HUES6 (cell line): ENCODE measurements around the gene MYH9.

Experiments used
- H3K27ac ChIP-seq: 2 replicates; pipeline ENCODE4 v1.7.0; 2013; ENCODE audit warnings: low read depth, mild to moderate bottlenecking, low read length, inconsistent platforms
- H3K27me3 ChIP-seq: 2 replicates; pipeline ENCODE4 v1.6.1; 2013; ENCODE audit warnings: low read length; ENCODE audit not compliant: control insufficient read depth, insufficient read depth
- H3K36me3 ChIP-seq: 2 replicates; pipeline ENCODE4 v1.6.1; 2013; ENCODE audit warnings: low read length; ENCODE audit not compliant: control insufficient read depth, insufficient read depth
- H3K4me1 ChIP-seq: 2 replicates; pipeline ENCODE4 v1.6.1; 2013; ENCODE audit warnings: low read length; ENCODE audit not compliant: control insufficient read depth, insufficient read depth
- H3K4me3 ChIP-seq: 2 replicates; pipeline ENCODE4 v1.5.1; 2013; ENCODE audit warnings: low read depth, low read length
- H3K9ac ChIP-seq: one replicate; pipeline ENCODE4 v1.6.1; 2013; ENCODE audit warnings: mild to moderate bottlenecking, low read length
- H3K9me3 ChIP-seq: 2 replicates; pipeline ENCODE4 v1.6.1; 2013; ENCODE audit warnings: low read depth, low read length; ENCODE audit not compliant: control insufficient read depth, insufficient read depth

Gene MYH9

DNA sequence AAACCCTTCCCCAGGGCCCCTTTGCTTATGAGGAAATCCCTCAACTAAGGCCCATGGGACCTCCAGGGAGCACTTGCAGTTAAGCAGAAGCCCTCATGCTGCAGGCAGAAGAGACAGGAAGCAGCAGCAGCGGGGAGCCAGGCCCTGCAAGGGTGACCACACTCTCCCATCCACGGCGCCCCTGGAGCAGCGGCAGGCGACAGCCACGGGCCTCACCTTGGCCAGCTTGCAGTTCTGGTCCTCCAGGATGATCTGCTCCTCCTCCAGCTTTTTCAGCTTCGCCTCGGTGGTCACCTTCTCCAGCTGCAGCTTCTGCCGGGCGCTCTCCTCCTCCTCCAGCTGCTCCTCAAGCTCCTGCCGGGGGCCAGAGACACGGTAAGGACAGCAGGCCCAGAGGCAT lies 87.9 kb downstream of the MYH9 start:
- no peak overlapping the region for H3K4me3 ChIP-seq
- H3K36me3 ChIP-seq = peaks cover 100% of the 10 kb centered on the region
- no peak overlapping the region for H3K27ac ChIP-seq
- H3K27me3 ChIP-seq = no peaks in the 10 kb centered on the region
- no peaks in the 10 kb centered on the region for H3K4me1 ChIP-seq
- H3K9ac ChIP-seq = no peak overlapping the region
- no peaks in the 10 kb centered on the region for H3K9me3 ChIP-seq

DNA sequence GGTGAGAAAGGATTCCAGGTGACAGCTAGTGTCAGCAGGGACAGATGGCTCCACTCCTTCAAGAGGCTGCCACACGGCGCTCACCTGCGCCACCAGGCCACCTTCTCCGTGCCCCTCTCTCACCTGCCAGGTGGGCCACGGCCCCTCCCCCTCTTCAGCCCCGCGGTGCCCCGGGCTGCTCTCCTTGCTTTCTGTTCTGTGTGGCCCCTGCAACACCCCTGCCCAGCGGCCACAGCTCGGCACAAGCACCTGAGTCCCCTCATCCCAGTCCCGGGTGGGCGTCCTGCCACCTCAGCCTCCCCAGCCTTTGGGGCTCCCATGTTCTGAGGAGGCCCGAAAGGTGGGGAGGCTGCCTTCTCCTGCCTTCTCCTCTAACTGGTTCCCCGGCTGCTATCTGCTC lies 88.5 kb downstream of the MYH9 start:
- Histone ChIP-seq H3K27ac (no peak overlapping the region), H3K9ac (no peak overlapping the region), H3K9me3 (no peaks in the 10 kb centered on the region), H3K4me1 (no peaks in the 10 kb centered on the region), H3K27me3 (no peaks in the 10 kb centered on the region), H3K36me3 (peaks cover 100% of the 10 kb centered on the region), H3K4me3 (no peak overlapping the region)

DNA sequence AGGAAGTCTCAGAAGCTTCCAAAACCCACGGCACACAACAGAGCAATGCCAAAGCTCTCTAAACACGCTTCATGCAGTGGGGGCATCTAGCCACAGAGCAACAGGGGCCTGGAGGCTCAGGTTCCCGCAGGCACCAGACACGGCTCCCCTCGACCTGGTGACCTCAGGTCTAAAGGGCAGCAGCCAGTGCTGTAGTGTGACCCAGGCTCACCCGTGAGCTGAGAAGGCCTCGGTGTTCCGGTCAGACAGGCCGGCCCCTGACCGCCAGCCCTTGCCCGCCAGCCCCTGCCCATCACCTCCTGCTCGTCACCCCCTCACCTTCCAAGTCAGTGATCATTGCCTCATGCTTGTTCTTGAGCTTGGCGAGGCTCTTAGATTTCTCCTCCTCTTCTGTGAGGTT lies 89.2 kb downstream of the MYH9 start:
- Histone ChIP-seq H3K4me1 (no peaks in the 10 kb centered on the region), H3K9me3 (no peaks in the 10 kb centered on the region), H3K4me3 (no peak overlapping the region), H3K36me3 (peaks cover 100% of the 10 kb centered on the region), H3K27ac (no peak overlapping the region), H3K27me3 (no peaks in the 10 kb centered on the region), H3K9ac (no peak overlapping the region)

DNA sequence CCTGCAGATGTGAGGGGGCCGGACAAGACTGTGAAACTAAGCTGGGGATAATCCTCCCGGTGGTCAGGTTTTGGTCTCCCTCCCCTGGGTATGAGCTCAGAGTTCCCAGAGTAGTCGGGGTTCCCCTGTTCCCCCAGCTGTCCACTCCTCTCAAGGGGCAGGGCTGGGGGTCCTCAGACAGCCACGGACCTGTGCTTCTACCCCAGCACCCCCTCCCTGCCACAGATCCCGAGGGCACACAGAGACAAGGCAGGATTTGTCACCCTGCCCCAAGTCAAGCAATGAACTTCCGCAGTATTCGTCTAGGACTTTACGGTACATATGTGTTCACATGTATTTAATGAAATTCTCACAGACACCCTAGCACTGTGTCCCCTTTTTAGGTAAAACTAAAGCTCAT lies 89.6 kb downstream of the MYH9 start:
- Histone ChIP-seq H3K4me1 (no peaks in the 10 kb centered on the region), H3K9ac (no peak overlapping the region), H3K4me3 (no peak overlapping the region), H3K27me3 (no peaks in the 10 kb centered on the region), H3K27ac (no peak overlapping the region), H3K9me3 (no peaks in the 10 kb centered on the region), H3K36me3 (peaks cover 100% of the 10 kb centered on the region)

DNA sequence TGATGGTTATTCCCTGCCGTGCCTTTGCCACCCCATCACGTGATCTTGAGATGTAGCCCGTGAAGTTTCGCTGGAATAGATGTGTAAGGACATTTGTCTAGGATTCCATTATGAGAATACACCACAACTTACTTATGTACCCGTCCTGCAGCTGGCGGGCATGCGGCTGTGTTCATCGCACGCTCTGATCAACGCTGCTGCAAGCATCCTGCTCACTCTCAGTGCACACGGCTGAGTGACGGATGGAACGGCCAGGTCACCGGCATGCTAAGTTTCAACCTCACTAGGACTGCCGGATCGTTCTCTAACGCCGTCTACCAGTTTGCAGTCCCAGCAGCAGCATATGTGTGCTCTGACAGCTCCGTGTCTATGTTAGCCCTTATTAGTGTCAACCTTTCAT lies 90.2 kb downstream of the MYH9 start:
- Histone ChIP-seq H3K36me3 (peaks cover 100% of the 10 kb centered on the region), H3K9me3 (peaks cover 1% of the 10 kb centered on the region; the same call in 1 of the 2 replicates), H3K4me3 (no peak overlapping the region), H3K9ac (no peak overlapping the region), H3K27ac (no peak overlapping the region), H3K27me3 (no peaks in the 10 kb centered on the region), H3K4me1 (no peaks in the 10 kb centered on the region)

DNA sequence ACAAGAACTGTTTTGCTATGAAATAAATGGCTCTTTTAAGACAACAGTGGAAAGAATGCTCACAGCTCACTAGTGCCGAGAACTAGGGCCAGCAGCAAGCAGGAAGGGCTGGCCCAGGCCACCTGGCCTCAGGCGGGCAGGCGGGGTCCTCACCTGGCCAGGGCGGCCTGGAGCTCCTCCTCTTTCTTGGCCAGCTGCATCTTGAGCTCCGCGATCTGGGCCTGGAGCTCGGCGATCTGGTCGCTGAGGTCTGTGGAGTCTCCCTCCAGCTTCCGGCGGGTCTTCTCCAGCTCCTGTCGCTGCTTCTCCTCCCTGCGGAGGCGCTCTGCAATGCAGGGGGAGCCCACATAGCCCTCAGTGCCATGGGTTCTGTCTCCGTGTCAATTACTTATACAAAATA lies 91.1 kb downstream of the MYH9 start:
- no peak overlapping the region for H3K4me3 ChIP-seq
- H3K9me3 ChIP-seq = peaks cover 7% of the 10 kb centered on the region; the same call in 1 of the 2 replicates
- no peak overlapping the region for H3K9ac ChIP-seq
- H3K27me3 ChIP-seq = no peaks in the 10 kb centered on the region
- H3K4me1 ChIP-seq = no peaks in the 10 kb centered on the region
- no peak overlapping the region for H3K27ac ChIP-seq
- peaks cover 100% of the 10 kb centered on the region for H3K36me3 ChIP-seq

DNA sequence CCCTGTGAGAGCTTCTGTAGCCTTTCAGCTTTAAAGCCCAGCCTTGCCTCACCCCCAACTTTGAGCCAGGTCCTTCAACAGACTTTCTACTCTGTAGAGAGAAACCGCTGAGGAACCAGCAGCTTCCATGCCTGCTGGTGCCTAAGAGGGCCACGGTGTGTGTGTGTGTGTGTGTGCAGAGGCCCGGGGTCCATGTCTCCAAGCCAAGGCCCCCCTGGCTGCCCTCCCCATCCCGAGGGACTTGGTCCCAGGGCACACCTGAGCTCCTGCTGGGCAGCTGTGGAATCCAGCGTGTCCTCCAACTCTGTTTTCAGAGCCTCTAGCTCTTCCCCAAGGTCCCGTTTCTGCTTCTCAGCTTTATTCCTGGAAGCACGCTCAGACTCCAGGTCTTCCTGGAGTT lies 92.5 kb downstream of the MYH9 start:
- Histone ChIP-seq H3K9me3 (peaks cover 7% of the 10 kb centered on the region; the same call in 1 of the 2 replicates), H3K27ac (no peak overlapping the region), H3K36me3 (peaks cover 87% of the 10 kb centered on the region), H3K9ac (no peak overlapping the region), H3K4me3 (no peak overlapping the region), H3K27me3 (no peaks in the 10 kb centered on the region), H3K4me1 (no peaks in the 10 kb centered on the region)

DNA sequence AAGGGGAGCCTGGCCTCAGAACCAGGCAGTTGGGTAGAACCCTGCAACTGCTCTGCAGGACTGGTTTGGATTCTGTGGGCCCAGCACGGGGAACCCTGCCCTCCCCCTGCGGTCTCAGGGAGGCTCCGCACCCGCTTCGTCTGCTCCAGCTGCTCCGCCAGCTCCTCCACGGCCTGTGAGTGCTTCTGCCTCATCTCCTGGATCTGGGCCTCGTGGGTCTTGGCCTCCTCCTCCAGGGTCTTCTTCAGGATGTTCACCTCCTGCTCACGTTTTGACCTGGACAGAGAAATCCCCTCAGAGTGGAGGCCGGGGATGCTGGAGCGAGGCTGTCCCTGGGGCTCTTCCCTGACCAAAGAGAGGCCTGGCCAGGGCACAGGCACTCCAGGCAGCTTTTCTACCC lies 93.0 kb downstream of the MYH9 start:
- H3K27ac ChIP-seq = no peak overlapping the region
- H3K36me3 ChIP-seq = peaks cover 86% of the 10 kb centered on the region
- no peak overlapping the region for H3K4me3 ChIP-seq
- H3K4me1 ChIP-seq = no peaks in the 10 kb centered on the region
- H3K9me3 ChIP-seq = peaks cover 7% of the 10 kb centered on the region; the same call in 1 of the 2 replicates
- H3K27me3 ChIP-seq = no peaks in the 10 kb centered on the region
- no peak overlapping the region for H3K9ac ChIP-seq

DNA sequence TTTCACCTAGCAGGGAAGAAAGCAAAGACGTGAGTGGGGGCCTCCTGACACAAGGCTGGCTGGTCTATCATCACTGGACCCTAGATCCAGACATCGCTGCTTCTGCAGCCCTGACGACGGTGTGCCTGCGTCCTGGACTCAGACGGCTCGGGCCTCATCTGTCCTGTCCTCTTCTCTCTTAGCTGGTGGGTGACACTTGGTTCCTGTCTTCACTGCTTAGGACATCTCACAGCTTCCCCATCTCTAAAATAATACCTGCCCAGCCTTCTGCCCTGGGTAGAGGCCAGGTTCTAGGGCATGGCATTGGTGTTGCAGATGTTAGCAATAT lies 93.5 kb downstream of the MYH9 start:
- Histone ChIP-seq H3K9me3 (peaks cover 7% of the 10 kb centered on the region; the same call in 1 of the 2 replicates), H3K4me3 (no peak overlapping the region), H3K4me1 (no peaks in the 10 kb centered on the region), H3K9ac (no peak overlapping the region), H3K27me3 (no peaks in the 10 kb centered on the region), H3K27ac (no peak overlapping the region), H3K36me3 (peaks cover 86% of the 10 kb centered on the region)

DNA sequence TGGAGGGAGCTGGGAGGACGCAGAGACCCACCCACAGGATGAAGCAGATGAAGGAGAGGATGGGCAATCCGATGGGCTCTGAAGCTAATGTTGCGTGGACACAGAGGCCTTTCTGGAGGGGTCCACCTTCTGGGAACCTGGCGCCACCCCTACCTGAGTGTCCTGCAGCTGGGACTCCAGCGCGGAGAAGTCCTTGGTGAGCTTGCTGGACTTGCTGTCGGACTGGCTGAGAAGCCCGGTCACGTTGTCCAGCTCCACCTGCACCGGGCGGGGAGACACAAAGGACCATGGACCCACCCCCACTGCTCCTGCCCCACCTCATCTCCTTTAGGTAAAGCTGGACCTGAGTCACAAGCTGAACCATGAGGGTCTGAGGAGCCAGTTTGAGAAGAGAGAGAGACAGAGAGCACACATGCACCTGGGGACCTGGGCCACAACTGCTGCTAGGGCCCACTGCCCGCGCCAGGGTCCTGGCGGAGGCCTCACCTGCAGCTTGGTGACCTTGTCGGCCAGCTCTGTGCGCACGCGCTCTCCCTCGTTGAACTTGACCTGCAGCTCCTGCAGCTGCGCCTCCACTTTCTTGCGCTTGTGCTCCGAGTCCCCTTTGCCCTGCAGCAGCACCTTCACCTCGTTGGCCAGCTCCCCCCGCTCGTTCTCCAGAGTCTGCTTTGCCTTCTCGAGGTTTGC lies 94.0 kb downstream of the MYH9 start:
- H3K9me3 ChIP-seq = peaks cover 7% of the 10 kb centered on the region; the same call in 1 of the 2 replicates
- H3K9ac ChIP-seq = no peak overlapping the region
- H3K4me3 ChIP-seq = no peak overlapping the region
- peaks cover 86% of the 10 kb centered on the region for H3K36me3 ChIP-seq
- H3K4me1 ChIP-seq = no peaks in the 10 kb centered on the region
- H3K27ac ChIP-seq = no peak overlapping the region
- H3K27me3 ChIP-seq = no peaks in the 10 kb centered on the region

DNA sequence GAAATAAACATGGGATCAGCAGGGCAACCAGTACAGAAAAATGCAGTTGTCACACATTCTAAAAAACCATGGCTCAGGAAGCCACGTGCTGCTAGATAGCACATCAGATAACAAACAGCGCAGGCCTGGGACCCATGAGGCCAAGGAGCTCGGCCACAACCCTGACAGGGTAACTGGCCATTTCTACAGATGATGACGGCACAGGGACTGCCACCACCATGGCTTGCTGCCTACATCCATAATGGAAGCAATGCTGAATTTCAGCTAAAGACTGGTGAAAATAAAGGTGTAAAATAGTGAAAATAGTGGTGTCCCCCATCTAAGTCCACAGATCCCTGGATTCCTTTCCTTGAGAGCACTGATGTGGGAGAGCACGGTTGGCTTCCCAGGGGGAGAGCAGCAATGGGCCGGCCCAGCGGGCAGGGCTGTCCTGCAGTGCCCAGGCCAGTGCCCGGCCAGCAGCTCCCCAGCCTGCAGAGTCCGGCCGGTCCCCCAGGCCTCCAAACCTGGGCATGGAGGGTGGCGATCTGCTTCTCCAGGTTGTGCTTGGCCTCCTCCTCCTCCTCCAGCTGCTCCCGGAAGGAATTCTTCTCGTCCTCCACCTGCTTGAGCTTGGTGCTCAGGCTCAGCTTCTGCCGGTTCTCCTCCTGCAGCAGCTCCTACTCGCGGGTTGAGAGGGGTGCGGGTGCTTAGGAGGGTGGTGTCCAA lies 94.8 kb downstream of the MYH9 start:
- Histone ChIP-seq H3K27ac (no peak overlapping the region), H3K4me3 (no peak overlapping the region), H3K9me3 (peaks cover 7% of the 10 kb centered on the region; the same call in 1 of the 2 replicates), H3K27me3 (no peaks in the 10 kb centered on the region), H3K9ac (no peak overlapping the region), H3K4me1 (no peaks in the 10 kb centered on the region), H3K36me3 (peaks cover 86% of the 10 kb centered on the region)
